ENCODE results near the gene SLC22A31. TPM values are rescaled to one million over a fixed set of nuclear protein-coding genes. Genes with fewer than 3 reads are reported as not detected.
A peak's percentile ranks its signal among the peaks of the same experiment; 100 is the strongest.

SLC22A31 gene
- total RNA-seq, 1 donor from 2014 or later: not detected

GRCh38 chr16:89197633-89198416 is 2.5 kb downstream of the SLC22A31 start:
- no peak overlapping the region for H3K27ac ChIP-seq
- DNase-seq (ENCODE audit: low spot score in 2 of 2): no peak
- peaks cover 2 to 3% of the 10 kb centered on the region in 2 donors for H3K4me1 ChIP-seq
- TF ChIP-seq CTCF (IDR thresholded peaks at IDR 0.05): no peak
- H3K4me3 ChIP-seq: no peak overlapping the region
- no peaks in the 10 kb centered on the region for H3K36me3 ChIP-seq
- no peaks in the 10 kb centered on the region for H3K9me3 ChIP-seq
- H3K27me3 ChIP-seq: peaks cover 11% of the 10 kb centered on the region
- intact Hi-C loops (cut with DNase I): no loop called here

- peaks cover 11% of the 10 kb centered on the region for H3K27me3 ChIP-seq
- H3K9me3 ChIP-seq: no peaks in the 10 kb centered on the region
- TF ChIP-seq CTCF (IDR thresholded peaks at IDR 0.05): no peak
- no peak for DNase-seq (ENCODE audit: low spot score in 2 of 2)
- no peak overlapping the region for H3K4me3 ChIP-seq
- peaks cover 2 to 4% of the 10 kb centered on the region in 2 donors for H3K4me1 ChIP-seq
- intact Hi-C loops (cut with DNase I): no loop called here
- H3K27ac ChIP-seq: no peak overlapping the region
- no peaks in the 10 kb centered on the region for H3K36me3 ChIP-seq
These were observed 3.2 kb downstream of the SLC22A31 start for GRCh38 chr16:89197033-89197632.

GRCh38 chr16:89195521-89196171 is 4.7 kb downstream of the SLC22A31 start:
- H3K36me3 ChIP-seq: no peaks in the 10 kb centered on the region
- peaks cover 3% of the 10 kb centered on the region for H3K27me3 ChIP-seq
- H3K9me3 ChIP-seq: no peaks in the 10 kb centered on the region
- peaks cover 0 to 7% of the 10 kb centered on the region in 2 donors for H3K4me1 ChIP-seq
- no peak overlapping the region for H3K4me3 ChIP-seq
- no peak overlapping the region for H3K27ac ChIP-seq
- TF ChIP-seq CTCF (IDR thresholded peaks at IDR 0.05): no peak
- peak in 1 of 2 donors; percentile 58 for DNase-seq (ENCODE audit: low spot score in 2 of 2)
- intact Hi-C loops (cut with DNase I): no loop called here

GRCh38 chr16:89194340-89195311 is 5.7 kb downstream of the SLC22A31 start:
- H3K4me3 ChIP-seq: no peak overlapping the region
- H3K36me3 ChIP-seq: no peaks in the 10 kb centered on the region
- H3K27ac ChIP-seq: no peak overlapping the region
- no peak for TF ChIP-seq CTCF (IDR thresholded peaks at IDR 0.05)
- intact Hi-C loops (cut with DNase I): no loop called here
- DNase-seq (ENCODE audit: low spot score in 2 of 2): peak in 1 of 2 donors; percentile 59
- no peaks in the 10 kb centered on the region for H3K27me3 ChIP-seq
- H3K4me1 ChIP-seq: peaks cover 0 to 5% of the 10 kb centered on the region in 2 donors
- H3K9me3 ChIP-seq: no peaks in the 10 kb centered on the region
